Ovary (tissue), 3 donors: Measurements from ENCODE around the gene EHMT2.

Experiments used
- CTCF ChIP-seq, 3 donors: fragments of 450-650 bp in 2 of 3; fragments of 200-600 bp in 1 of 3; IDR thresholded peaks; one replicate each; pipeline versions ENCODE4 v1.5.1 to v1.8.0; 2016 to 2022; ENCODE audit warnings: antibody characterized with exemption in 3 of 3, mild to moderate bottlenecking in 1 of 3
- EP300 ChIP-seq: sonication (generic); formaldehyde crosslinking; IDR thresholded peaks from one replicate; pipeline ENCODE4 v1.6.1; 2017; ENCODE audit warnings: antibody characterized with exemption
- donor health status: DM: no; HTN: no; CAD: no.

DNA sequence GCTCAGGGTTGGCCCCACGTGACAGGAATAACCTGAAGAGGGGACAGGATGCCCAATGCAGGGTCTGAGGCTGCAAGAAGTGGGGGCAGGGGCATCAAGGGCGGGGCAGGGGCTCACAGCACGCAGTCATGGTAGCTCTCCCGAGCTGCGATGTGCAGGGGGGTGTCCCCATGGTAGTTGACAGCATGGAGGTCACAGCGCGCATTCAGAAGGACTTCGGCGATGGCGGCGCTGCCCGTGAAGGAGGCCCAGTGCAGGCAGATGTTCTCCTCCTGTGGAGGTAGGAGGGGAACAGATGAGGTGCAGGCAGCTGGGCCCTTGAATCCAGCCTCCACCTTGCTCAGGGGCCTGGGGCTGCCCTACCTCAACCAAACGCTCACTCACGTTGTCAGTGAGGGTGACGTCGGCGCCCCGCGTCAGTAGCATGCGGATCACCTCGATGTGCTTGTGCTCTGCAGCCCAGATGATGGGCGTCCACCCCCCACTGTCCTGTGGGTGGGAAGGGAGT is 12.9 kb downstream of the EHMT2 start:
- TF ChIP-seq CTCF (IDR thresholded peaks at IDR 0.05) (no peak), EP300 (no peak)
